Lower leg skin (tissue), 3 donors: Measurements from ENCODE around the gene CLASRP.

Source experiments
- POLR2A ChIP-seq, 2 donors: fragments of 450-650 bp; IDR thresholded peaks; one replicate each; pipeline ENCODE4 v1.6.1; 2016 to 2017; ENCODE audit warnings: antibody characterized with exemption in 2 of 2, mild to moderate bottlenecking in 1 of 2, moderate library complexity in 1 of 2
- TF ChIP-seq, protein P1 (sequence below), 3 donors: fragments of 450-650 bp; IDR thresholded peaks; one replicate each; pipeline ENCODE4 v1.5.1; 2016; ENCODE audit warnings: antibody characterized with exemption in 3 of 3, mild to moderate bottlenecking in 3 of 3, moderate library complexity in 2 of 3

DNA sequence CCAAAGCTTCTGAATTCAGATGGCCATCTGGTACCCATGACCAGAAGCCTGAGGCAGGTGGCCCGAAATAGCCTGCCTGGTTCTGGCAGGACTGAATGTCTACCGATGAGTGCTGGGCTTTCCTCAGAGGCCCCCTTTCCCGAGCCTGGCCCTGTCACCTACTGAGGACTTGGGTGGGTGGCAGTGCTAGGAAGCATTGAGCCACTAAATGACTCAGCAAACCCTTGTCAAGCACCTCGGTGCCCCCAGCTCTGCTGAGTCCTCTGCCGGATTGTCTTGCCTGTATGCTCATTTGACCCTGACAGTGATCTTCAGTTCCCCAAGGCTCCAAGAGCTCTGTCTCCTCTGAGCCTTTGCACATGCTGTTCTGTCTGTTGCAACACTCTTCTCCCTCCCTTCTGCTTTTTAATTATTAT is 72.0 kb downstream of the CLASRP start:
- TF ChIP-seq, protein P1, sequence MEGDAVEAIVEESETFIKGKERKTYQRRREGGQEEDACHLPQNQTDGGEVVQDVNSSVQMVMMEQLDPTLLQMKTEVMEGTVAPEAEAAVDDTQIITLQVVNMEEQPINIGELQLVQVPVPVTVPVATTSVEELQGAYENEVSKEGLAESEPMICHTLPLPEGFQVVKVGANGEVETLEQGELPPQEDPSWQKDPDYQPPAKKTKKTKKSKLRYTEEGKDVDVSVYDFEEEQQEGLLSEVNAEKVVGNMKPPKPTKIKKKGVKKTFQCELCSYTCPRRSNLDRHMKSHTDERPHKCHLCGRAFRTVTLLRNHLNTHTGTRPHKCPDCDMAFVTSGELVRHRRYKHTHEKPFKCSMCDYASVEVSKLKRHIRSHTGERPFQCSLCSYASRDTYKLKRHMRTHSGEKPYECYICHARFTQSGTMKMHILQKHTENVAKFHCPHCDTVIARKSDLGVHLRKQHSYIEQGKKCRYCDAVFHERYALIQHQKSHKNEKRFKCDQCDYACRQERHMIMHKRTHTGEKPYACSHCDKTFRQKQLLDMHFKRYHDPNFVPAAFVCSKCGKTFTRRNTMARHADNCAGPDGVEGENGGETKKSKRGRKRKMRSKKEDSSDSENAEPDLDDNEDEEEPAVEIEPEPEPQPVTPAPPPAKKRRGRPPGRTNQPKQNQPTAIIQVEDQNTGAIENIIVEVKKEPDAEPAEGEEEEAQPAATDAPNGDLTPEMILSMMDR (IDR thresholded peaks at IDR 0.05): no peak
- no peak for TF ChIP-seq POLR2A (IDR thresholded peaks at IDR 0.05)
